Stimulated activated CD4-positive, alpha-beta T cell treated with anti-CD3 and anti-CD28 coated beads, Interleukin-2, amount 100 ng/mL, for 48 hours (primary cell): Measurements from ENCODE around the gene KLHL35.

Source experiments
- DNase-seq, 2 donors: peaks; one replicate each; pipeline ENCODE4 v3.0.0-alpha.2; 2020

The KLHL35 gene, protein sequence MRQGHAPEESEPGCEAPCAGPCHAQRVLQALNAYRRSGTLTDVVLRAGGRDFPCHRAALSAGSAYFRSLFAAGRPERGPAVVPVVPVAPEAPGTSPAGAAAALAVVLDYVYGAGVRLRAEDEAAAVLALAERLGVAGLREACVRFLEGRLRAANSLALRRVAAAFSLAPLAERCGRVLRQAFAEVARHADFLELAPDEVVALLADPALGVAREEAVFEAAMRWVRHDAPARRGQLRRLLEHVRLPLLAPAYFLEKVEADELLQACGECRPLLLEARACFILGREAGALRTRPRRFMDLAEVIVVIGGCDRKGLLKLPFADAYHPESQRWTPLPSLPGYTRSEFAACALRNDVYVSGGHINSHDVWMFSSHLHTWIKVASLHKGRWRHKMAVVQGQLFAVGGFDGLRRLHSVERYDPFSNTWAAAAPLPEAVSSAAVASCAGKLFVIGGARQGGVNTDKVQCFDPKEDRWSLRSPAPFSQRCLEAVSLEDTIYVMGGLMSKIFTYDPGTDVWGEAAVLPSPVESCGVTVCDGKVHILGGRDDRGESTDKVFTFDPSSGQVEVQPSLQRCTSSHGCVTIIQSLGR

DNA sequence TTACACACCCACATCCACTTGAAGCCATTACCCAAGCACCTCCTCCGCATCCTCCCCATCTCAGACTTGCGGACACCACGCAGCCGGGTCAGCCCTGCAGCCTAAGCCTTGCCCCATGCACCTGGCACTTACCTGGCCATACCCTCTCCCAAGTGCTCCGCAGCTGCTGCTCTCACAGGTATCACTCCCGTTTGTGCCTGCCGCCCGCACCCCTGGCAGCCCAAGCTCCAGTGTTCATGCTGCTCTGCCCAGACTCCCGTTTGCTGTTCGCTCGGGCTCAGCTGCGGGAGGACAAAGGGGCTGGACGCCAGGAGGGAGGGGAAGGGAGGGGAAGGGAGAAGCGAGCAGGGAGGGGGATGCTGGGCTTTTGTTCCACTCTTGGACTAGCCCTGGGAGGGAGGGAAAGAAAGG, at the start of gene KLHL35:
Gene KLHL35 (minus strand): TSS at position 293 of the 411 bp plus-strand sequence. CDS start 2,574 bp downstream, outside the sequence.
- no peak for DNase-seq

DNA sequence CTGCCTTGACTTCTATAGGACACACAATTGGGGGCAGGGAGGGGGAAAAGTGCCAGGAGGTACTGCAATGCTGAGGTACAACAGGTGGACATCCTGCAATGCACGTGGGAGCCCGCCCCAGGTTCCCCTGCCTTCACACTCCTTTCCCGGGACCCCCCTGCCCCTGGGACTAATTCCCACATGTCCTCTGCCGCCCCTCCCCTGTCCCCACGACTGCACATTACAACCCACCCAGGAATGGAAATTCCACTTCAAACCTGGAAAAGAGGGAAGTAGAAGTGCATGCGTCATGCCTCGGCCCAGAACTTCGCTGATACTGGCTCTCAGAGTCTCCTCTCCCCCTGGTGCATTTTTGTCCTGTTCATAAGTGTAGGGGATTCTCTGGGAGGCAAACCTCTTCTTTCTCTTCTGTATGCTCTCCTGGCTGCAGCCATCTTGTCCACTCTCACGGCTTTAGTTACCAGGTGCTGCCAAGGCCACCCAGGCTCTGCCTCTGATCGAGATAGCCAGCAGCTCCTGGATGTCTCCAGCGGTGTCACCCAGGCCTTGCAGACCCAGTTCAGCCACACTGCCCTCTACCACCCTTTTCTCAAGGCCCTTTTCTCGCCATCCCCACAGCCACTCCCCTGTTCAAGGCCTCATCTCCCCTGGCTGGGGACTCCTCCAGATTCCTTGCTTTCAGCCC, 49.1 kb upstream of the KLHL35 start:
- DNase-seq, result no peak

DNA sequence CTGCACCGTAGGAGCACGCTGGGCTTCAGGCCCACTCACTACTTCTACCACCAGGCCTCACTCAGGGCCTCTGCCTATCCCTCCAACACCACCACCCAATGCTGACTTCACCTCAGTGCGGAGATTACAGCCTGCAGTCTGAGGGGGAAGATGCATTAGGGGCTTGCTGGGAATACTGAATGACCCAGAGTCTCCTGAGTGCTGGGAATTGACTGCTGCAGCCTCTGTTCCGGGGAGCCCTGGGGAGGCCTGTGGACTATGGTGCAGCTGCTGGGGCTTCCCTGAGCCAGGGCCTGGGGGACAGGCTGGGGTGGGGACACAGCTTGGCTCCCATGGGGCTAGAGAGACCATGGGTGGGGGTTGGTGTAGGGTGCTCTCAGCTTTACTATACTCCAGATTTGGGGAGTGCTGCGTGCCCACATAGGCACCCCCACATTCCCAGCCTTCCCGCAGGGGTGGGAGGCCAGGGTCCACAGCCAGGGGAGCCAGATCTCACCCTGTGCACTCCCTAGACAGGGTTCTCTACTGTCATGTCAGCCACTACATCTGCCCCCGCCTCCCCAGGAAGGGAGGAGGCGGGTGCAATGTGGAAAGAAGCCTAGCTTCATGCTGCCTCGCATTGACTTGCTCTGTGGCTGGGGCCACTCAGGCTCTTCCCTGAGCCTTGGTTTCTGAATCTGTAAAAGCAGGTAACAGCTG, 48.4 kb upstream of the KLHL35 start:
- no peak for DNase-seq

DNA sequence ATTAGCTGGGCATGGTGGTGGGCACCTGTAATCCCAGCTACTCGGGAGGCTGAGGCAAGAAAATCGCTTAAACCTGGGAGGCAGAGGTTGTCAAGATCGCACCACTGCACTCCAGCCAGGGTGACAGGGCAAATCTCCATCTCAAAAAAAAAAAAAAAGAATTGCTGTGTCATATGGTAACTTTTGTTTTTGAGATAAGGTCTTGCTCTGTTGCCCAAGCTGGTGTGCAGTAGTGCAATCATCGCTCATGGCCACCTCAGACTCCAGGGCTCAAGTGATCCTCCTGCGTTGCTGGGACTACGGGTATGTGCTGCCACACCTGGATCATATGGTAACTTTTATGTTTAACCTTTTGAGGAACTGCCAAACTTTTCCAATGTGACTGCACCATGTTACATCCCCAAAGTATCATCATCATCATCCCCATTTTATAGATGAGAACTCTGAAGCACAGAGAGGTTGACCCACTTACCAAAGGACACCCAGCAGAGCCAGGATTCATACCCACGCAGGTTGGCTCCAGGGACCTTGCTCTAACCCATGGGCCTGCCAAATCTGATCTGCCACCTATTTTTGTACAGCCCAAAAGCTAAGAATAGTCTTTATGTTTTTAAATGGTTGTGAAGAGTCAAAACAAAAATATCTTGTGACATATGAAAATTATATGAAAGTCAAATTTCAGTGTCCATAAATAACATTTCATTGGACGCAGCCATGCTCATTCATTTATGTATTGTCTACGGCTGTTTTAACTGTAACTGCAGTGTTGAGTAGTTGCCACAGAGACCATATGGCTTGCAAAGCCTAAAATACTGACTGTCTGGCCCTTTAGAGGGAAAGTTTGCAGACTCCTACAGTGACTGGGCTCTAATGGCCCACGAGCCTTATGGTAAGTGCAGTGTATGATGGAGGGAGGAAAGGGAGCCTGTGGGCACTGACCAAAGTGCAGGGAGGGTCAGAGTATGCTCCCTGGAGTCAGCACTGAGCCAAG, 47.5 kb upstream of the KLHL35 start:
- no peak for DNase-seq

DNA sequence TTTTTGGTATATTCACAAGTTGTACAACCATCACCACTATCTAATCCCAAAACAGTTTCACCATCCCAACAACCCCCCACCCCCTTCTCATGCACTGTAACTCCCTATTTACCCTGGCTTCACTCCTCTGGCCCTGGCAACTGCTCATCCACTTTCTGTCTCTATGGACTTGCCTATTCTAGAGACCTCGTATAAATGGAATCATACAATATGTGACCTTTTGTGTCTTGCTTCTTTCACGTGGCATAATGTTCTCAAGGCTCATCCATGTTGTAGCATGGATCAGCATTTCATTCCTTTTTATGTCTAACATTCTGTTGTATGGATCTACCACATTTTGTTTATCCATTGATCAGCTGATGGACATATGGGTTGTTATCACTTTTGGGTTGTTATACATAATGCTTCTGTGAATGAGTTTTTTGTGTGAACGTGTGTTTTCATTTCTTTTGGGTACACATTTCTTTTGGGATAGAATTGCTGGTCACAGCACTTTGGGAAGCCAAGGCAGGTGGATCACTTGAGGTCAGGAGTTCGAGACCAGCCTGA, 46.7 kb upstream of the KLHL35 start:
- DNase-seq, result no peak

DNA sequence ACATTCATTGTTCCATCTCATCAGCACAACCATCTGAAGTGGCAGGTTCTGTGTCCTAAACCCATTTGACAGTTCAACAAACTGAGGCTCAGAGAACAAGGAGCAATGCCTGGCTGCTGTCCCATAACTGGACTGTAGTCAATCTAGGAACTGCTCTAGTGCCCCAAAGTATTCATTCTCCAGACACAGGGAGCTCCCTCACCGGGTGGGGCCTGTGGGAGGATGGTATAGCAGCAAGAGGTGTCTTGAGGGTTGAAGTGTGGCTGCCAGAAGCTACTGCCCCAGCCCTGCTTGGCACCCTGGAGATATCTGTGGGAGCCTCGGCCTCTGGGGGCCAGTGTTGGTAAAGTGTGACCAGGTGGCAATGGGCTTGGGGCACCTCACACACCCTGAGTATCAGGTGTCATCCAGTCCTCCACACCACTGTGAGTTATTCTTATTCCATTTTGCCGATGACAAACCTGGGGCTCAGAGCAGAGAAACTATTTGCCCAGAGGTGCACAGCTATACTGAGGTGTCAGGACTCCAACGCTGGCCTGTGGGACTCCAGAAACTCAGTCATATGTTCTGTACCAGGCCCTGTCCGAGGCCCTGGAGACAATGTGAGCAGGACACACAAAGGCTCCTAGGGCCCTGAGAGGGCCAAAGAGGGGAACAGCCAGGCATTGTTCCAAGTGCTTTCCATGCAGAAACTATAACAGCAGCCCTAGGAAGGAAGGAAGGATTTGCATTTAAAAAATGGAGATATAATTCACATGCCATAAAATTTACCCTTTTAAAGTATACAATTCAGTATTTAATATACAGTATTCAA, 46.0 kb upstream of the KLHL35 start:
- no peak for DNase-seq

DNA sequence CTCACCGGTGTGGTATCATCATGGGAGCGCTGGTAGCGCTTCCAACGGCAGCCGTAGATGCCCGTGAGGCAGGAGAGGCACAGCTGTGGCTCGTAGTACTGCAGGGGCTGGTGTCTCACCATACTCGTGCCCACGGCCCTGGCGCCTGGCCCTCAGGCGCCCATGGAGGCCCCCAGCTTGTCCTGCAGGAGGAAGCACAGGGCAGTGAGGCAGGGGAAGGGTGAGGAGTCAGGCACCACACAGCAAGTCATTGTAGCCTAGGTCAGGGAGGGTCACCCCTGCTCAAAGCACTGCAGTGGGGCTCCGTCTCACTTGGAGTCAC, 44.6 kb upstream of the KLHL35 start:
- DNase-seq, result no peak

DNA sequence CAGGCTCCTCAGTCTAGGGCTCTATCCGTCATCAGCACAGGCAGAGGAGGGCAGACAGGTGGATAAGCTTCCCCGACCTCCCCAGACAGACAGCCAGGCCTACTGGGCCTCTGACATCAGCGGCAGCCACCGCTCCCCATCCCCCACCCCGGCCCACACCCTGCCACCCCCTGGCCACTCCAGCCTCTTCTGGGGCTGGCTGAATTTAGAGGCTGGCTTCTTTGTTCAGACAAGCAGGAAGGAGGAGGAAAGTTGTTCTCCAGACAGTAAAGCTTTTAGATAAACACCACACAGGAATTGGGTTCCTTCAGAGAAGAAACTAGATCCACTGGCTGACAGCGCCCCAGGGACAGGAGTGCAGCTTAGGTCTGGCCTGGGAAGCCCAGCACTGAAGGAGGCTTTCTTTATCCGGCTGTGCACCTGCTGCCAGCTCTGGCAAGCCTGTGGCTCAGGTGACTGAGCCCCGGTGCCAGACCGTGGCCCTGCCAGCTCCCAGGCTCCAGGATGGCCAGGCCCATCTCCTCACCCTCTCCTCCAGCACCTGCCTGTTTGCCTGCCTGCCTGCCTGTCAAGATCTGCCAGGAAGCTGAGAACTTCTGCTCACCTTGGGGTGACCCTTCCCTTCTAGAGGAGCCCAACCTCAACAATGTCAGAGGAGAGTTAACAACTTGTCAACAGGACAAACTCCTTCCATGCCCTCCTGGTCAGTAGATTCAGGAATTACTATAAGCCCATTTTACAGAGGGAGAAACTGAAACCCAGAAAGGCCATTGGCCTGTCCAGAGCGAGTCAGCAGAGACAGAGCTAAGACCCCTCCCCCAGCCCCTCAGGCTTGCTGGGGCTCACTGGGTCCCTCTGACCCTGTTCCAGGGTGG, 44.0 kb upstream of the KLHL35 start:
- DNase-seq, result no peak

DNA sequence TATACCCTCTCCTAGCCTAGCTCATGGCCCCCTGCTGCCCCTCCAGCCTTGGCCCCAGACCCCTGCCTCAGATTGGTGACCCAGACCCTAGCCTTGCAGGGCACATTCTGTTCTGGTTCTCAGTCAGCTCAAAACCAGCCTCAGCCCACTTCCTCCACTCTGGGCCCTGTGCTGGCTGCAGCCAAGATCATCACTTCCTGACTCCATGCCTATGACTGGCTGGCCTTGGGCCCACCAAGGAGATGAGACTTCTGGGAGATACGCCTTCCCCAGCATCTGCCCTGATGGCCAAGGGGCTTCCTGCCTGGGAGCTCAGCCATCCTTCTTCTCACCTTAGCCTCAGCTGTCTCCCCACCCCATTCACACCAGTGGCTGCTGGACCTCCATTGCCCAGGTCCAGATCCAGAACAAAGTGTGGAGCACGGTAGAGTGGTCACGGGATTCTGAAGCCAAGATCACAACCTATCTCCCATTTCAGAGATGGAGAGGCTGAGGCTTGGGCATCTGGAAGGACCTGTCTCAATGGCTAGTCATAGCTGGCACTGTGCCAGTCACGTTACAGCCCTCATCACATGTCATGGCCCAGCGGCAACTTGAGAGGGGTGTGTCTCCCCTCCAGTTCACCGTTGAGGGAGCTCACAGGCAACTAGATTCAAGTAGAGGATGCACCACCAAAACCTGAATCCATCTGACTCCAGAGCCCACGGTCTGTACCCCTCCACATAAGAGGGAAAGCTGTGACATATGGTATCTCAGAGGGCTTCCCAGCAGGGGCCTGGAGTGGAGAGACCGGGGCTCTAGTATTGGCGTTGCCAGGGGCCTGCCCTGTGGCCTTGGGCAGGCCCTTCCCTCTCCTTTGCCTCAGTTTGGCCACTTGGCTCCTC, 43.0 kb upstream of the KLHL35 start:
- peak in 1 of 2 donors; percentile 5 for DNase-seq

DNA sequence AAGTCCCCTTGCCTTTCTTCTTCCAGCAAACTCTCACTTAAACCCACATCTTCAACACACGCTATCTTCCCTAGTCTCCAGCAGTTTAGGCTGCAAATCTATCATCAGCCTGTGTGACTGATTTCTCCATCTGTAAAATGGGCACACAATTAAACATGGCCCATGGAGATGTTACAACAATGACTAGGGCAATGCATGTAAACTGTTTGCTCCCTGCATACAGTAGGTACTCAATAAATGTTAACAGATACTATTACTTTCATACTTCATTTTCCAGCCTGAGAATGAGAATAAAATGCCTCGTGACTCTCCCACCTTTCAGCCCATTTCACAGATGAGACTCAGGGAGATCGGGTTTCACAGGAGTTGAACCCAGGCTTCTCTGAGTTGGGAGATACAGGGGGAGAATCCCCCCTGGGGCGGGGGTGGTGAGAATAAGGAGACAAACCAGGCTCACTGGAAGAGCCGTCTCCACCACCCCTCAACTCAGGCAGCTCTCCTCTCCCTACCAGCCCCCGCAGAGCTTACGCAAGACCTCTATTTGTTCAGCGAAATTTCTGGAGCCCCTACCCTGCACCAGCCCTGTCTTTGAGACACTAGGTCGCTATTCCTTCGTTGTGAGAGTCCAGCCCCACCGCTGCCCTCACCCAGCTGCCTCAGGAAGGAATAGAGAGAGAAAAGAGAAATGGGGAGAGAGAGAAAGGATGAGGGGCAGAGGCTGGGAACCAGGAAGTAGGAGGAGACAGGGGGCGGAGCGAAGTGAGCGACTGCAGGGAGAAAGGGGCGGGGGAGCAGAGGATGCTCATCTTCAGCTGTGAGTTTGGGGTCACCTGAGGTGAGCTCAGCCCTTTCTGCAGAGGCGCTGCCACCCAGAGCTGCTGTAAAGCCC, 42.1 kb upstream of the KLHL35 start:
- peak; percentile 33 to 51 for DNase-seq

DNA sequence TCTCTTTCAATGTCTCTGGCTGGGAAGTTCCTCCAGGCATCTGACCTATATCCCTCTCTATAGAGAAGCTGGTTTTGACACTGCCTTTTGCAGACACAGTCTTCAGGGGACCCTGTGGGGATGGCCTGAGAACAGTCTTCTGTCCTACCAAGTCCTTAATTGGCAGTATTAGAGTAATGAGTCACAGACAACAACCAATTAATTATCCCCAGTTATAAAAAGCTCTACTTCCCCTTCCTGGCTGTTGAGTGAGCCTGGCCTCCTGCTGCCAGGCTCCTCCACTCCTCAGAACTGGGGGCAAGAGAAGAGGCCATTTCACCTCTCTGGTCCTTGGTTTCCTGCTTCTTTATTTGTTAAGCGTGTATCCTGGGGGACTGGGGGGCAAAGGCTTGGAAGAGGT, 41.2 kb upstream of the KLHL35 start:
- no peak for DNase-seq

DNA sequence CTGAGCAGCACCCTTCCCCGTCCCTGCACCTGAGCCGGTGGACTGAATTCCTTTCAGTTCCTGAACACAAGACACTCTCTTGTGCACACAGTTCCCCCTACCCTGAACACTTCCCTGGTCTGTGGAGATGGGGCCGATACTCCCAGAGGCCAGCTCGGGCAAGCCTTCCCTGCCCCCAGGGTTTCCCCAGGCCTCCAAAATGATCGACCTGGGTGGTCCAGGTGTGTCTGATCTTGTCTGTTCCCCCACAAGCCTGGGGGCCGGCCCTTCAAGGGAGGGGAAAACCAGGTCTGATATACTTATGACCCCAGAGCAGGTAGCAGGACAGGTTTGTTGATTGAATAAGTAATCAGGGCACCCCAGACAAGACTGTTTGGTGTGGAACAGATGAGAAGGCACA, 40.7 kb upstream of the KLHL35 start:
- DNase-seq, result no peak

DNA sequence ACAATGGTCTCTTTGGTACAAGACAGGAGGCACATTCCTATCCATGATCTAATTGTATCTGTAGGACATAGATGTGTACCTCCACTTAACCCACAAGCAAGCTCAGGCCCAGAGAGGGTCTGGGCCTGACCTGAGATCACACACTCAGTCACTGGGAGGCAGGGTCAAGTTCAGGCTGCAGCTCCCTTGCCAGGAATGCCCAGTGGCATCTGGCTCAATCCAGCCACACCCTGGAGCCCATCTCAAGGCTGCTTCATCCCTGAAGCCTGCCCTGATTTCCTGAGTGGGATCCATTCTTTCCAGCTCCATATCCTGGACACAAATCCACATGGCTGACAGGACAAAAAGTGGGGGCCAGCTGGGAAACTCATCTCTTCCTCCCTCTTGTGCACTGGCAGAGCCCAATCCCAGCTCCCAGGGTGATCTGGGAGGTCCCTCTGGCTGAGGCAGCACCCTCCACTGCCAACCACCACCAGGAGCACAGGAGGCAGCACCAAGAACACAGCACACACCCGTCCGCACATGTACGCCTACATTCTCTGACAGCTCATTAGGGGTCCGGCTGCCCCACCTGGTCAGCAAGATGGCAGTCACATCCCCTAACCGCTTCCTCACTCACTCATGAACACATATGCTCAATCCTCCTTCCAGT, 39.2 kb upstream of the KLHL35 start:
- no peak for DNase-seq

DNA sequence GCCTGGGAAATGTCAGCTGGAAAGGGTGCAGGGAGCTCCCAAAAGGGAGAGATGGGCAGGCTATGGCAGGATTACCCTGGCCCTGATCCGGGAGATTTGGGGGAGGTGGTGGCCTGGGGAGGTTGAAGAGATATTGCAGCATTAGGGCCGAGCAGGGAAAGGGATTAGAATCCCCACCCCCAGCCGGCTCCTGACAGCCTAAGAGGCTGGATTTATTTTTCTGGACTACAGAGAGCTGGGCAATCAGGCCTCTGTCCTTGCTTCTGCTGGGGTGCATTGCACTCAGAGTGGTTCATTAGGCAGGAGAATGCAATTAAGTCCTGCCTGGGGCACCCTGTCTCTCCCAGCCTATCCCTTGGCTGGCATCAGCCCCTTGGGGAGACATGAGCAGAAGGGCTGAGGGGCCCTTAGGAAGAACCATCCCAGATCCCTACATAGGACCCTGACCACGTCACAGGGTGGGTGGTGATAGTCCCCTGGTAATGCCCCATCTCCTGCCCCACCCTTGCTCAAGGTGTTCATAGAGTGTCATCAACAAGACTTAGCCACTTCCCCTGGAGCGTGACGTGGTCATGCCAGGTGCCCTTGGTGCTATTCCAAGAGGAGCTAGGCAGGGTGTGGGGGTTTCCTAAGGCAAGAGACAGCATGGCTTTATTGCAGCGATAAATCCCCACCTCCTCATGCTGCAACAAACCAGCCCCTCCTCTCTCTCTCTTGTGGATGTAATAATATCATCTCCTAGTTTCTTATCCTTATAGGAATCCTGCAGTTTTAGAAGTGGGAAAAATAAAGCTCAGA, 38.4 kb upstream of the KLHL35 start:
- no peak for DNase-seq

DNA sequence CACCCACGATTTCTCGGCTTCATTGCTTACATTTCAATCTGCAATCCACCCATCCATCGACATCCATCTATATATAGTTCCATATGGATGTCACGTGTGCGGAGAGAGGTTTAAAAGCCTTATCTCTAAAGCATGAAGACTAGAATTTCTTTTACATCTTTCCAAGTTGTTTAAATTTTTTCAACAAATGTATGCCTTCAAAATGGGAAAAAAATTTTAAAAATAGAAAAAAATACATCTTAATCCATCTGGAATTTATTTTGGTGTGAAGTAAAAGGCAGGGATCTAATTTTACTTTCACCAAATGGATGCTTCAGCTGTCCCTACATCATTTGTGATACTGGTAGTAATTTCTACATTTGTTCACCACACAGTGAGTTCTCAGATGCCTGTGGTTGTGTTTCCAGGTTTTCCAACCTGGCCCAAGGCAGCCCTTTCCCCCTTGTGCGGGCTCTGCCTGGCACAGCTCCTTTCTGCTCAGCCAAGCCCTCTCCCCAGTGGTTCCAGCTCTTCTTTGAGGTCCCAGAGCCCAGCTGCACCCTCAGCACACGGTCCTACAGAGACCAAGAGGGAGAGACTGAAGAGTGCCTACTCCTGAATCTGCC, 37.6 kb upstream of the KLHL35 start:
- no peak for DNase-seq

DNA sequence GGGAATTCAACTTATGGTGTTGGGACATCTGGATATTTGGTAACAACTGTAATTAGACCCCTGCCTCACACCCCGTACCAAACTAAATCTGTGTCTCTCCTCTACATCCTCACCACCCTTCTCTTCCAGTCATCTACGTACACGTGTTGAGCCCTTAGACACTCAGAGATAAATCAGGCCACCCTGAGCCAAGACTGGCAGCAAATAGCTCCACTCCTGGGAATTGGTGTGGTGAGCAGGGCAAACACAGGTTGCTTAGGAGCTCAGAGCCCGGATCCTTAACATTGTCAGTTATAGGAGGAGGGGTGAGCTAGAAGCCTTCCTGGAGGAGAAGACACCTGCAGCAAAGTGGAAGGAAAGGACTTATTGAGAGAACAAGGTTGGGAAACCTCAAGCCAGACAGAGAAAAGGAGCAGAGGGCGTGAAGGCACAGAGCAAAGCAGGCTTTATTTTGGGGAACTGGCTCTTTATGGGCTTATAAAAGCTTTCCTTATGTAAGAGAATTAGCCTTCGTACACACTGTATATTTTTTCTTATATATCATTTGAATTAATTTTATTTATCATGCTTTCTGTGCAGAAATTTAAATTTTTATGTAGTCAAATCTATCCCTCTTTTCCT, 36.9 kb upstream of the KLHL35 start:
- no peak for DNase-seq
